GM12878 (cell line): ENCODE data around the gene STK33. TPM values are rescaled to one million over a fixed set of nuclear protein-coding genes. Genes with fewer than 3 reads are reported as not detected.

Experiments used
- ATAC-seq: fragments of 200-7000 bp; cut with Tn5 transposase; 3 replicates; pipeline ENCODE4 v1.9.1; 2020; ENCODE audit warnings: mild to moderate bottlenecking, moderate library complexity
- BruUV-seq: library from RNA; stranded (reverse); fragments of 400-500 nt; replicated peaks from 2 replicates; lab custom pipeline; 2021; lab: Mats Ljungman, UMichigan
- CTCF ChIA-PET: fragments of 300-600 bp; sonication (Branson Sonifier 250); formaldehyde crosslinking; extraction: SDS; loops from one replicate; lab custom pipeline; 2021; ENCODE audit warnings: inconsistent platforms; lab: Yijun Ruan, JAX
- POLR2A ChIA-PET: fragments of 350-600 bp; formaldehyde crosslinking; extraction: SDS; loops from one replicate; lab custom pipeline; 2021; ENCODE audit warnings: inconsistent platforms; lab: Charles Lee
- RAD21 ChIA-PET: fragments of 300-600 bp; sonication (Branson Sonifier 250); formaldehyde crosslinking; loops from one replicate; lab custom pipeline; 2023; ENCODE audit warnings: antibody characterized with exemption; ENCODE audit not compliant: unreplicated experiment; lab: Charles Lee
- SMC1A ChIA-PET: fragments of 300-600 bp; sonication (Branson Sonifier 250); formaldehyde crosslinking; loops from one replicate; lab custom pipeline; 2023; ENCODE audit not compliant: unreplicated experiment, uncharacterized antibody; lab: Charles Lee
- DNase-seq: peaks from one replicate; pipeline ENCODE4 v3.0.0-alpha.2; 2011; ENCODE audit warnings: low read depth, low spot score
- FAIRE-seq: peaks from 3 replicates; lab custom pipeline; 2011; peaks lifted over from hg19 to GRCh38; lab: Jason Lieb, UNC
- H2AFZ ChIP-seq: 2 replicates; pipeline ENCODE4 v1.6.0; 2011; ENCODE audit warnings: low read depth, low read length, control low read depth; ENCODE audit not compliant: control insufficient read depth
- H3K27ac ChIP-seq: 2 replicates; pipeline ENCODE4 v1.5.1; 2011; ENCODE audit warnings: control low read depth; ENCODE audit not compliant: control insufficient read depth, insufficient read depth
- H3K27me3 ChIP-seq, 2 experiments: replicated peaks in 1 of 2; 2 replicates each; pipeline versions ENCODE4 v1.6.0 to v1.6.1; 2011; ENCODE audit warnings: low read length in 1 of 2; ENCODE audit not compliant: control insufficient read depth in 2 of 2, insufficient read depth in 2 of 2
- H3K36me3 ChIP-seq, 2 experiments: 2 replicates each; pipeline ENCODE4 v1.5.1; 2011; ENCODE audit warnings: low read length in 1 of 2; ENCODE audit not compliant: control insufficient read depth in 2 of 2, insufficient read depth in 2 of 2
- H3K4me1 ChIP-seq: 2 replicates; pipeline ENCODE4 v1.6.1; 2011; ENCODE audit warnings: mild to moderate bottlenecking, low read length, moderate library complexity, mixed read lengths; ENCODE audit not compliant: control insufficient read depth, insufficient read depth
- H3K4me2 ChIP-seq: 2 replicates; pipeline ENCODE4 v1.6.0; 2011; ENCODE audit warnings: control low read depth; ENCODE audit not compliant: control insufficient read depth, insufficient read depth
- H3K4me3 ChIP-seq: fragments of 200-600 bp; sonication (generic); 2 replicates; pipeline ENCODE4 v1.5.1; 2016
- H3K79me2 ChIP-seq: 2 replicates; pipeline ENCODE4 v1.6.0; 2011; ENCODE audit warnings: low read length; ENCODE audit not compliant: control insufficient read depth, insufficient read depth
- H3K9ac ChIP-seq: 2 replicates; pipeline ENCODE4 v1.8.0; 2011; ENCODE audit warnings: low read length, control low read depth, mixed read lengths; ENCODE audit not compliant: control insufficient read depth, insufficient read depth
- H3K9me3 ChIP-seq: replicated peaks from 3 replicates; pipeline ENCODE4 v1.5.1; 2011; ENCODE audit warnings: mild to moderate bottlenecking, low read length; ENCODE audit not compliant: control insufficient read depth, insufficient read depth
- H4K20me1 ChIP-seq: 2 replicates; pipeline ENCODE4 v1.6.0; 2011; ENCODE audit not compliant: control insufficient read depth, insufficient read depth
- CHD4 ChIP-seq: fragments of 200-600 bp; sonication (generic); IDR thresholded peaks from 2 replicates; pipeline ENCODE4 v1.6.1; 2016; ENCODE audit warnings: mild to moderate bottlenecking
- DPF2 ChIP-seq: fragments of 450-650 bp; IDR thresholded peaks from 2 replicates; pipeline ENCODE4 v1.6.1; 2017; ENCODE audit warnings: mild to moderate bottlenecking
- ETV6 ChIP-seq, 2 experiments: fragments of 450-650 bp in 1 of 2; IDR thresholded peaks in 1 of 2; conservative IDR thresholded peaks in 1 of 2; 2 replicates each; pipeline ENCODE4 v1.6.1; 2014; ENCODE audit warnings: antibody characterized with exemption in 1 of 2, borderline replicate concordance in 1 of 2, low read depth in 1 of 2, mild to moderate bottlenecking in 1 of 2, moderate library complexity in 1 of 2
- FOXM1 ChIP-seq: IDR thresholded peaks from 2 replicates; pipeline ENCODE4 v1.6.1; 2012; ENCODE audit warnings: low read depth, mild to moderate bottlenecking, inconsistent platforms, low read length, moderate library complexity
- GATAD2B ChIP-seq: fragments of 450-650 bp; conservative IDR thresholded peaks from 2 replicates; pipeline ENCODE4 v1.6.1; 2017; ENCODE audit warnings: low read depth, mild to moderate bottlenecking, moderate library complexity
- HDGF ChIP-seq: fragments of 450-650 bp; IDR thresholded peaks from 2 replicates; pipeline ENCODE4 v1.6.1; 2016; ENCODE audit warnings: antibody characterized with exemption
- MYB ChIP-seq: fragments of 150-350 bp; IDR thresholded peaks from 2 replicates; pipeline ENCODE4 v1.6.1; 2014; ENCODE audit warnings: mild to moderate bottlenecking, low read depth, low read length, borderline replicate concordance
- NFIC ChIP-seq: IDR thresholded peaks from 2 replicates; pipeline ENCODE4 v1.6.1; 2012; ENCODE audit warnings: low read depth, mild to moderate bottlenecking, inconsistent platforms, low read length, moderate library complexity
- POLR2AphosphoS2 ChIP-seq: IDR thresholded peaks from 2 replicates; pipeline ENCODE4 v1.6.1; 2011; ENCODE audit warnings: low read depth, mild to moderate bottlenecking, low read length, improper control_type of control experiment, moderate library complexity
- RBBP5 ChIP-seq: fragments of 200-600 bp; sonication (generic); conservative IDR thresholded peaks from 2 replicates; pipeline ENCODE4 v1.6.1; 2016
- SIN3A ChIP-seq: IDR thresholded peaks from 2 replicates; pipeline ENCODE4 v1.6.1; 2012; ENCODE audit warnings: low read depth, low read length, improper control_type of control experiment
- SPI1 ChIP-seq: IDR thresholded peaks from 2 replicates; pipeline ENCODE4 v1.6.1; 2011; ENCODE audit warnings: low read depth, mild to moderate bottlenecking, low read length, moderate library complexity, borderline replicate concordance; ENCODE audit not compliant: insufficient read depth
- SREBF1 ChIP-seq: IDR thresholded peaks from 2 replicates; pipeline ENCODE4 v1.6.1; 2012; ENCODE audit warnings: mild to moderate bottlenecking, low read length
- SRF ChIP-seq, 2 experiments: IDR thresholded peaks; 2 replicates each; pipeline ENCODE4 v1.6.1; 2011; ENCODE audit warnings: low read depth in 2 of 2, low read length in 2 of 2, mild to moderate bottlenecking in 1 of 2, moderate library complexity in 1 of 2
- ZNF274 ChIP-seq: IDR thresholded peaks from one replicate; pipeline ENCODE4 v1.8.0; 2011; ENCODE audit not compliant: insufficient read length, insufficient read depth
- WGBS: methylation state at CpG from one replicate; pipeline ENCODE4 v1.1.6; 2016; ENCODE audit warnings: low lambda C conversion rate; ENCODE audit not compliant: insufficient replicate concordance, insufficient coverage; ENCODE audit errors: missing lambda C conversion rate; 5-methylcytosine and 5-hydroxymethylcytosine counted together
- in situ Hi-C: fragments of 300-500 bp; cut with MboI; formaldehyde crosslinking; loops from 9 replicates; pipeline ENCODE4 v1.14.3; 2018; ENCODE audit warnings: mixed read lengths
- intact Hi-C: fragments of 100-400 bp; cut with micrococcal nuclease; formaldehyde crosslinking; loops from one replicate; pipeline ENCODE4 v1.14.2; 2022; ENCODE audit not compliant: unreplicated experiment
- polyA plus RNA-seq, 11 experiments: library from polyadenylated mRNA; depleted of rRNA in 4 of 11; unstranded in 6 of 11; stranded (reverse) in 5 of 11; fragments of >200 nt; fragmentation: Nextera tagmentation in 4 of 11; fragmentation: Illumina TruSeq in 1 of 11; extraction: Ambion mirVana in 4 of 11; extraction: Trizol in 1 of 11; gene quantifications; 1 replicate in 1 of 11; 2 replicates in 10 of 11; pipeline versions ENCODE4 v1.2.1 to v1.2.3, GENCODE V29; 2011 to 2016; ENCODE audit warnings: inconsistent platforms in 2 of 11, missing spikeins in 2 of 11, low read depth in 1 of 11
- total RNA-seq, 4 experiments: library from RNA; depleted of rRNA in 3 of 4; stranded (reverse); fragments of >200 nt in 3 of 4; fragmentation: Illumina TruSeq in 1 of 4; extraction: Trizol in 1 of 4; gene quantifications; 2 replicates each; pipeline versions ENCODE4 v1.2.1 to v1.2.3, GENCODE V29; 2013 to 2021
- TF ChIP-seq, protein P1 (sequence below): IDR thresholded peaks from 2 replicates; pipeline ENCODE4 v1.6.1; 2012; ENCODE audit warnings: mild to moderate bottlenecking, low read depth, low read length
- TF ChIP-seq, protein P2 (sequence below): fragments of 450-650 bp; IDR thresholded peaks from 2 replicates; pipeline ENCODE4 v1.6.1; 2014; ENCODE audit warnings: mild to moderate bottlenecking

Gene STK33
- total and polyA plus RNA-seq, 10 of the 15 experiments (the other 5 are each of a cell fraction or from before 2014, with no cell fraction given), result 5.2 to 27.3 (median 18.3) TPM

DNA sequence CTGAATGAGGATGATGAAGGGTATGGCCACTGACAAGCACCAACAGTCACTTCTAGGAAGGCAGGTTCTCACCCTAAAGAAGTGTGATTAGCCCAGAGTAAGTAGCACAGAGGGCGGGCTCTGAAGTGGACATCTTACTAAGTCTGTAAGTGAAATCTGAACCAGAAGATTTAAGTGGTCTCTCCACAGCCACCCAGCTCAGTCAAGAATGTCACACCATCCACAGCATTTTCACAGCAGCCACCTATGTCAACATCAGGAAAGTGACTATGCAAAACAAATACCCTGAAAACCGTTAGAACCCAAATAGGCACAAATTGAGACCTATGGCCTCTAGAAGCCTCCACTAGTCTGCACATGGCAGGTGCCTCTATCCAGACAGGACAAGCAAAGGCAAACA, 23.0 kb upstream of the STK33 start (continued):
- TF ChIP-seq SRF (IDR thresholded peaks at IDR 0.05; ENCODE audit: low read depth in 2 of 2, low read length in 2 of 2), result no peak
- TF ChIP-seq GATAD2B, result no peak
- no peak for TF ChIP-seq DPF2
- TF ChIP-seq ZNF274, result no peak
- TF ChIP-seq, protein P1, sequence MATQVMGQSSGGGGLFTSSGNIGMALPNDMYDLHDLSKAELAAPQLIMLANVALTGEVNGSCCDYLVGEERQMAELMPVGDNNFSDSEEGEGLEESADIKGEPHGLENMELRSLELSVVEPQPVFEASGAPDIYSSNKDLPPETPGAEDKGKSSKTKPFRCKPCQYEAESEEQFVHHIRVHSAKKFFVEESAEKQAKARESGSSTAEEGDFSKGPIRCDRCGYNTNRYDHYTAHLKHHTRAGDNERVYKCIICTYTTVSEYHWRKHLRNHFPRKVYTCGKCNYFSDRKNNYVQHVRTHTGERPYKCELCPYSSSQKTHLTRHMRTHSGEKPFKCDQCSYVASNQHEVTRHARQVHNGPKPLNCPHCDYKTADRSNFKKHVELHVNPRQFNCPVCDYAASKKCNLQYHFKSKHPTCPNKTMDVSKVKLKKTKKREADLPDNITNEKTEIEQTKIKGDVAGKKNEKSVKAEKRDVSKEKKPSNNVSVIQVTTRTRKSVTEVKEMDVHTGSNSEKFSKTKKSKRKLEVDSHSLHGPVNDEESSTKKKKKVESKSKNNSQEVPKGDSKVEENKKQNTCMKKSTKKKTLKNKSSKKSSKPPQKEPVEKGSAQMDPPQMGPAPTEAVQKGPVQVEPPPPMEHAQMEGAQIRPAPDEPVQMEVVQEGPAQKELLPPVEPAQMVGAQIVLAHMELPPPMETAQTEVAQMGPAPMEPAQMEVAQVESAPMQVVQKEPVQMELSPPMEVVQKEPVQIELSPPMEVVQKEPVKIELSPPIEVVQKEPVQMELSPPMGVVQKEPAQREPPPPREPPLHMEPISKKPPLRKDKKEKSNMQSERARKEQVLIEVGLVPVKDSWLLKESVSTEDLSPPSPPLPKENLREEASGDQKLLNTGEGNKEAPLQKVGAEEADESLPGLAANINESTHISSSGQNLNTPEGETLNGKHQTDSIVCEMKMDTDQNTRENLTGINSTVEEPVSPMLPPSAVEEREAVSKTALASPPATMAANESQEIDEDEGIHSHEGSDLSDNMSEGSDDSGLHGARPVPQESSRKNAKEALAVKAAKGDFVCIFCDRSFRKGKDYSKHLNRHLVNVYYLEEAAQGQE, result no peak
- TF ChIP-seq NFIC, result no peak
- no peak for TF ChIP-seq HDGF
- no peak for TF ChIP-seq RBBP5
- TF ChIP-seq SIN3A, result no peak

DNA sequence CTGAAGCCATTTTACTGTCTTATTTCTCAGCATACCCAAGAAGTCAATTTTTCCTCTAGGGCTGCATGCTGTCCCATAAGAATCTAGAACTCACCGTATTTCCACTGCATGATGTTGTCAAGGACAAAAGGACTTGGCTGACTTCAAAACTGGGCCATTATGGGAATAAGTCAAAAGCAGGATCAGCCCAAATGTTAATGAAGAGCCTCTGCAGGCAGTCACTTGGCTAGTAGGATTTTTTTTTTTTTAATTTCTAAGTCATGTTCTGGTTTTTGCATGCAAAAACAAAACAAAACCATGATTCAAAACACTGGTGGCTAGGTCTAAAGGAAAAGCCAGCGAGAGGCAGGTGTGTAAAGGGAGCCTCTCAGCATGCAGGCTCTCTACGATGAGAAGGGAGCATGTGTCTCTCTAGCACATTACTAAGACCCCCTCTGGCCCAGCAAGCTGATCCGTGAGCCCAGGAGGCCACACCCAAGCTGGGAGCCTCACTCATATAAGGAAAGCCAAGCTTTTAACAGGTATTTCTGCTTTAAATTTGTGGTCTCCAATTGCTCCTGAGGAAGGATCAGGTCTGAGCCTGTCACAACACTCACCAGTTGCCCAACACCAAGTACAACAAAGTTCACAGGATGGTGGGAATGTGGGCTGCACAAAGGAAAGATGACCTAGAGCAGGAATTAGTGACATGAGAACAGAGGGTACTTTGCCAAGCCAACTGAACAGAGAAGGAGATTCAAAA, 21.4 kb upstream of the STK33 start:
- POLR2A ChIA-PET, result no interaction called here
- no peak overlapping the region for H2AFZ ChIP-seq
- CTCF ChIA-PET, result no interaction called here
- H3K4me3 ChIP-seq, result no peak overlapping the region
- H3K27me3 ChIP-seq, result no peaks in the 10 kb centered on the region
- no peak overlapping the region for H3K4me2 ChIP-seq
- H3K36me3 ChIP-seq, result peaks cover 4 to 13% of the 10 kb centered on the region in 2 experiments; a peak in 3 of 4 replicates
- no peak overlapping the region for H3K9ac ChIP-seq
- DNase-seq (no peak), FAIRE-seq (no peak), ATAC-seq (no peak)
- in situ Hi-C loops (no loop called here), intact Hi-C loops (no loop called here)
- RAD21 ChIA-PET, result no interaction called here
- BruUV-seq, result no TSS peak
- no peaks in the 10 kb centered on the region for H3K4me1 ChIP-seq
- WGBS, result 76% methylated on average over 4 of the region's 4 CpGs
- SMC1A ChIA-PET, result no interaction called here
- H3K9me3 ChIP-seq, result no peaks in the 10 kb centered on the region
- no peak overlapping the region for H3K27ac ChIP-seq
- no peaks in the 10 kb centered on the region for H3K79me2 ChIP-seq
- no peaks in the 10 kb centered on the region for H4K20me1 ChIP-seq
- TF ChIP-seq, protein P2, sequence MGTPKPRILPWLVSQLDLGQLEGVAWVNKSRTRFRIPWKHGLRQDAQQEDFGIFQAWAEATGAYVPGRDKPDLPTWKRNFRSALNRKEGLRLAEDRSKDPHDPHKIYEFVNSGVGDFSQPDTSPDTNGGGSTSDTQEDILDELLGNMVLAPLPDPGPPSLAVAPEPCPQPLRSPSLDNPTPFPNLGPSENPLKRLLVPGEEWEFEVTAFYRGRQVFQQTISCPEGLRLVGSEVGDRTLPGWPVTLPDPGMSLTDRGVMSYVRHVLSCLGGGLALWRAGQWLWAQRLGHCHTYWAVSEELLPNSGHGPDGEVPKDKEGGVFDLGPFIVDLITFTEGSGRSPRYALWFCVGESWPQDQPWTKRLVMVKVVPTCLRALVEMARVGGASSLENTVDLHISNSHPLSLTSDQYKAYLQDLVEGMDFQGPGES, result no peak
- TF ChIP-seq FOXM1 (no peak), POLR2AphosphoS2 (no peak), SREBF1 (no peak), CHD4 (no peak), SPI1 (no peak), ETV6 (conservative IDR thresholded peaks at IDR 0.05 in 1 of 2, IDR thresholded peaks at IDR 0.05 in 1 of 2; ENCODE audit: borderline replicate concordance in 1 of 2, low read depth in 1 of 2) (no peak), MYB (no peak)
